K562 (cell line): Measurements from ENCODE around the gene RRP9. TPM values are rescaled to one million over a fixed set of nuclear protein-coding genes. Genes with fewer than 3 reads are reported as not detected.

Source experiments
- CBX8 ChIP-seq: fragments of 200-600 bp; sonication (generic); IDR thresholded peaks from 2 replicates; pipeline ENCODE4 v1.6.1; 2012; ENCODE audit warnings: borderline replicate concordance, mixed run types, low read depth, mild to moderate bottlenecking, moderate library complexity, mixed read lengths, low read length, control low read depth, inconsistent platforms; ENCODE audit not compliant: poor library complexity, severe bottlenecking; ENCODE audit errors: extremely low read depth
- CLOCK ChIP-seq: fragments of 250-450 bp; sonication (Bioruptor Pico); IDR thresholded peaks from 2 replicates; pipeline ENCODE4 v1.4.0; 2020; ENCODE audit warnings: mild to moderate bottlenecking, moderate library complexity, borderline replicate concordance
- FOXK2 ChIP-seq, 2 experiments: fragments of 450-650 bp; IDR thresholded peaks in 1 of 2; conservative IDR thresholded peaks in 1 of 2; 2 replicates each; pipeline ENCODE4 v1.6.1; 2016; ENCODE audit warnings: low read depth in 2 of 2, mild to moderate bottlenecking in 1 of 2
- KHSRP ChIP-seq: fragments of 450-650 bp; IDR thresholded peaks from 2 replicates; pipeline ENCODE4 v1.6.1; 2017
- MYBL2 ChIP-seq, 2 experiments: fragments of 450-650 bp in 1 of 2; sonication (generic) in 1 of 2; formaldehyde crosslinking in 1 of 2; IDR thresholded peaks; 2 replicates each; pipeline versions ENCODE4 v1.6.1 to v1.8.1; 2017 to 2022; ENCODE audit warnings: borderline replicate concordance in 1 of 2, inconsistent platforms in 1 of 2, low read depth in 1 of 2, mild to moderate bottlenecking in 1 of 2, missing genetic modification reagents in 1 of 2, moderate library complexity in 1 of 2
- NCOA1 ChIP-seq: fragments of 450-650 bp; IDR thresholded peaks from 2 replicates; pipeline ENCODE4 v1.6.1; 2016; ENCODE audit warnings: low read depth
- NFXL1 ChIP-seq: fragments of 450-650 bp; formaldehyde crosslinking; IDR thresholded peaks from 2 replicates; pipeline ENCODE4 v1.4.0; 2021; ENCODE audit warnings: mild to moderate bottlenecking
- ZBTB11 ChIP-seq, 3 experiments: fragments of 200-800 bp in 1 of 3; fragments of 250-450 bp in 1 of 3; fragments of 450-650 bp in 1 of 3; sonication (Bioruptor Pico) in 1 of 3; sonication (Bioruptor generic) in 1 of 3; formaldehyde crosslinking in 1 of 3; IDR thresholded peaks; 2 replicates each; pipeline versions ENCODE4 v1.6.1 to v1.8.0; 2016 to 2022; ENCODE audit warnings: mild to moderate bottlenecking in 2 of 3, missing genetic modification characterization in 2 of 3, missing compliant biosample characterization in 1 of 3, moderate library complexity in 1 of 3
- ZFP1 ChIP-seq: fragments of 450-650 bp; formaldehyde crosslinking; IDR thresholded peaks from 2 replicates; pipeline ENCODE4 v1.4.0; 2020; ENCODE audit warnings: mild to moderate bottlenecking, mixed read lengths
- ZNF445 ChIP-seq: fragments of 250-450 bp; sonication (Bioruptor Pico); IDR thresholded peaks from 2 replicates; pipeline ENCODE4 v1.4.0; 2020; ENCODE audit warnings: low read depth, mild to moderate bottlenecking, moderate library complexity
- polyA plus RNA-seq, 8 experiments: library from polyadenylated mRNA; depleted of rRNA in 4 of 8; stranded (reverse) in 5 of 8; unstranded in 3 of 8; fragments of >200 nt; fragmentation: Nextera tagmentation in 2 of 8; fragmentation: Illumina TruSeq in 1 of 8; extraction: Ambion mirVana in 2 of 8; extraction: Trizol in 1 of 8; gene quantifications; 2 replicates each; pipeline versions ENCODE4 v1.2.1 to v1.2.3, GENCODE V29; 2011 to 2014; ENCODE audit warnings: inconsistent platforms in 1 of 8, missing spikeins in 1 of 8
- total RNA-seq, 7 experiments: library from RNA; depleted of rRNA in 6 of 7; stranded (reverse); fragments of >200 nt in 6 of 7; fragmentation: Illumina TruSeq in 2 of 7; extraction: Trizol in 2 of 7; gene quantifications; 2 replicates each; pipeline versions ENCODE4 v1.2.1 to v1.2.3, GENCODE V29; 2011 to 2021; ENCODE audit warnings: low replicate concordance in 1 of 7
- TF ChIP-seq, protein P1 (sequence below): fragments of 200-800 bp; sonication (Bioruptor generic); IDR thresholded peaks from 2 replicates; pipeline ENCODE4 v1.6.1; 2017; ENCODE audit warnings: missing genetic modification characterization, missing compliant biosample characterization
- TF ChIP-seq, protein P2 (sequence below): fragments of 200-400 bp; formaldehyde crosslinking; IDR thresholded peaks from 2 replicates; pipeline ENCODE4 v1.6.1; 2017; ENCODE audit warnings: mild to moderate bottlenecking, low read depth, low read length, moderate library complexity
- TF ChIP-seq, protein P3 (sequence below): fragments of 450-650 bp; formaldehyde crosslinking; IDR thresholded peaks from 2 replicates; pipeline ENCODE4 v1.4.0; 2022; ENCODE audit warnings: mild to moderate bottlenecking, moderate library complexity

RRP9 gene
- total and polyA plus RNA-seq, 9 of the 15 experiments (the other 6 are each of a cell fraction or from before 2014, with no cell fraction given), result 5.2 to 67.0 (median 45.9) TPM

DNA sequence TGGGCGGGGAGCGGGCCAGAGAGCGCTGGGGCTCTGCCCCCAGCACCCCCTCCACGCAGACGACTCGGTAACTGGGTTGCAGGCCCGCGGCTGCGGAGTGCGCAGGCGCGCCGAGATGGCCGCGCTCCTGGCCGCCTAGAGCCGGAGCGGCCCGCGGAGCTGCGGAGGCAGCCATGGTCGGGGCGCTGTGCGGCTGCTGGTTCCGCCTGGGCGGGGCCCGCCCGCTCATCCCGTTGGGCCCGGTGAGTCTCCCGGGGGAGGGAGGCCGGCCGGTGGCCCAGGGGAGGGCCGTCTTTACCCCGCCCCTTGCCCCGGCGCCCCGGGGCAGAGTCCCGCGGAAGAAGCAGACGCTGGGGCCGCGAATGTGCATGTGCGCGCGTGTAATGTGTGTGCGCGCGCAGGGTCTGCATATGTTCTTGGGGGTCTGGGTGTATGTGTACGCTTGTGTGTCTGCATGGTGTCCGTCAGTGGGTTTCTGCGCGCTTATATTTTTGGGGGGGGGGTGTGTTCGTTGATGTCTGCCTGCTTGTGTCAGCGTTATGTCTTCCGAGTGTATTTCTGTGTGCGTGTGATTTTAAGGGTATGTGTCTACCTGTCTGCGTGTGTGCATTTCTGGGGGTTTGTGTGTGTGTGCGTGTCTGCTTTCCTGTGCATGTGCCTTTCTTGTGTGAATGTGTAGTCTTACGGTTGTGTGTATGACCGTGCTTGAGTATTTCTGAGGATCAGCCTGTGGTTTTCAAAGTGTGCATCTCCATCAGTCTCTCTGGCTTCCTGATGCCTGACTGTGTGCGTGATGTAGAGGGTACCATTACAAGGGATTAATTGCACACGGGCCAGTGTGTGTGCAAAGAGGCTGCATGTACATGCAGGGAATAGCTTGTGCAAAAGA lies 33.5 kb upstream of the RRP9 start, which contains the start of gene ABHD14A (continued):
- TF ChIP-seq FOXK2 (conservative IDR thresholded peaks at IDR 0.05 in 1 of 2, IDR thresholded peaks at IDR 0.05 in 1 of 2; ENCODE audit: low read depth in 2 of 2) (0 out of 4 replicates have a peak, but pooled peaks of 1 of the 2 experiments have one; percentile 36), ZBTB11 (CRISPR knock-in tag; IDR thresholded peaks at IDR 0.05) (no peak; a peak in 1 of 6 replicates), CLOCK (CRISPR knock-in tag) (no peak), MYBL2 (IDR thresholded peaks at IDR 0.05; ENCODE audit: low read depth) (no peak), MYBL2 (CRISPR knock-in tag; IDR thresholded peaks at IDR 0.05; ENCODE audit: borderline replicate concordance) (no peak), NFXL1 (CRISPR knock-in tag) (no peak), KHSRP (no peak), ZFP1 (CRISPR knock-in tag) (no peak), NCOA1 (no peak), CBX8 (no peak), ZNF445 (CRISPR knock-in tag) (no peak)
- TF ChIP-seq, protein P1, sequence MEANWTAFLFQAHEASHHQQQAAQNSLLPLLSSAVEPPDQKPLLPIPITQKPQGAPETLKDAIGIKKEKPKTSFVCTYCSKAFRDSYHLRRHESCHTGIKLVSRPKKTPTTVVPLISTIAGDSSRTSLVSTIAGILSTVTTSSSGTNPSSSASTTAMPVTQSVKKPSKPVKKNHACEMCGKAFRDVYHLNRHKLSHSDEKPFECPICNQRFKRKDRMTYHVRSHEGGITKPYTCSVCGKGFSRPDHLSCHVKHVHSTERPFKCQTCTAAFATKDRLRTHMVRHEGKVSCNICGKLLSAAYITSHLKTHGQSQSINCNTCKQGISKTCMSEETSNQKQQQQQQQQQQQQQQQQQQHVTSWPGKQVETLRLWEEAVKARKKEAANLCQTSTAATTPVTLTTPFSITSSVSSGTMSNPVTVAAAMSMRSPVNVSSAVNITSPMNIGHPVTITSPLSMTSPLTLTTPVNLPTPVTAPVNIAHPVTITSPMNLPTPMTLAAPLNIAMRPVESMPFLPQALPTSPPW, result peak; percentile 61; the same call in 1 of the 2 replicates
- TF ChIP-seq, protein P2, sequence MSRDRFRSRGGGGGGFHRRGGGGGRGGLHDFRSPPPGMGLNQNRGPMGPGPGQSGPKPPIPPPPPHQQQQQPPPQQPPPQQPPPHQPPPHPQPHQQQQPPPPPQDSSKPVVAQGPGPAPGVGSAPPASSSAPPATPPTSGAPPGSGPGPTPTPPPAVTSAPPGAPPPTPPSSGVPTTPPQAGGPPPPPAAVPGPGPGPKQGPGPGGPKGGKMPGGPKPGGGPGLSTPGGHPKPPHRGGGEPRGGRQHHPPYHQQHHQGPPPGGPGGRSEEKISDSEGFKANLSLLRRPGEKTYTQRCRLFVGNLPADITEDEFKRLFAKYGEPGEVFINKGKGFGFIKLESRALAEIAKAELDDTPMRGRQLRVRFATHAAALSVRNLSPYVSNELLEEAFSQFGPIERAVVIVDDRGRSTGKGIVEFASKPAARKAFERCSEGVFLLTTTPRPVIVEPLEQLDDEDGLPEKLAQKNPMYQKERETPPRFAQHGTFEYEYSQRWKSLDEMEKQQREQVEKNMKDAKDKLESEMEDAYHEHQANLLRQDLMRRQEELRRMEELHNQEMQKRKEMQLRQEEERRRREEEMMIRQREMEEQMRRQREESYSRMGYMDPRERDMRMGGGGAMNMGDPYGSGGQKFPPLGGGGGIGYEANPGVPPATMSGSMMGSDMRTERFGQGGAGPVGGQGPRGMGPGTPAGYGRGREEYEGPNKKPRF, result no peak
- TF ChIP-seq, protein P3, sequence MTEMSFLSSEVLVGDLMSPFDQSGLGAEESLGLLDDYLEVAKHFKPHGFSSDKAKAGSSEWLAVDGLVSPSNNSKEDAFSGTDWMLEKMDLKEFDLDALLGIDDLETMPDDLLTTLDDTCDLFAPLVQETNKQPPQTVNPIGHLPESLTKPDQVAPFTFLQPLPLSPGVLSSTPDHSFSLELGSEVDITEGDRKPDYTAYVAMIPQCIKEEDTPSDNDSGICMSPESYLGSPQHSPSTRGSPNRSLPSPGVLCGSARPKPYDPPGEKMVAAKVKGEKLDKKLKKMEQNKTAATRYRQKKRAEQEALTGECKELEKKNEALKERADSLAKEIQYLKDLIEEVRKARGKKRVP (CRISPR knock-in tag), result no peak
